Smooth muscle cell (in vitro differentiated cells): ENCODE measurements around the gene SDC3. TPM values are rescaled to one million over a fixed set of nuclear protein-coding genes. Genes with fewer than 3 reads are reported as not detected.

ENCODE experiments used
- DNase-seq: peaks from one replicate; lab custom pipeline; 2025; ENCODE audit not compliant: unreplicated experiment; lab: John Stamatoyannopoulos, UW
- H2AFZ ChIP-seq: fragments of 200-600 bp; sonication (generic); 2 replicates; pipeline ENCODE4 v1.6.0; 2016; ENCODE audit warnings: antibody characterized with exemption, low read depth, mild to moderate bottlenecking
- H3F3A ChIP-seq: fragments of 200-600 bp; sonication (generic); 2 replicates; pipeline ENCODE4 v1.6.0; 2017; ENCODE audit warnings: antibody characterized with exemption, low read depth
- H3K27ac ChIP-seq: fragments of 200-600 bp; sonication (generic); 2 replicates; pipeline ENCODE4 v1.5.1; 2016; ENCODE audit warnings: low read depth, mild to moderate bottlenecking
- H3K27me3 ChIP-seq: fragments of 200-600 bp; sonication (generic); 2 replicates; pipeline ENCODE4 v1.6.1; 2016; ENCODE audit warnings: low read depth, mild to moderate bottlenecking
- H3K36me3 ChIP-seq: fragments of 200-600 bp; sonication (generic); 2 replicates; pipeline ENCODE4 v1.5.1; 2016; ENCODE audit warnings: low read depth
- H3K4me1 ChIP-seq: fragments of 200-600 bp; sonication (generic); 2 replicates; pipeline ENCODE4 v1.5.1; 2016; ENCODE audit warnings: low read depth
- H3K4me2 ChIP-seq: fragments of 200-600 bp; sonication (generic); 2 replicates; pipeline ENCODE4 v1.6.0; 2016; ENCODE audit warnings: mild to moderate bottlenecking
- H3K4me3 ChIP-seq: fragments of 200-600 bp; sonication (generic); 2 replicates; pipeline ENCODE4 v1.5.1; 2016; ENCODE audit warnings: mild to moderate bottlenecking
- H3K79me2 ChIP-seq: fragments of 200-600 bp; sonication (generic); 2 replicates; pipeline ENCODE4 v1.6.0; 2016; ENCODE audit warnings: low read depth, mild to moderate bottlenecking
- H3K9ac ChIP-seq: fragments of 200-600 bp; sonication (generic); 2 replicates; pipeline ENCODE4 v1.6.0; 2016; ENCODE audit warnings: low read depth
- H3K9me3 ChIP-seq: fragments of 200-600 bp; sonication (generic); replicated peaks from 2 replicates; pipeline ENCODE4 v1.5.1; 2016; ENCODE audit warnings: low read depth
- H4K20me1 ChIP-seq: fragments of 200-600 bp; sonication (generic); 2 replicates; pipeline ENCODE4 v1.6.0; 2016; ENCODE audit warnings: low read depth
- WGBS: methylation state at CpG from one replicate; pipeline ENCODE4 v1.1.7; 2016; ENCODE audit warnings: low lambda C conversion rate; 5-methylcytosine and 5-hydroxymethylcytosine counted together
- polyA plus RNA-seq: library from polyadenylated mRNA; unstranded; fragments of >200 nt; fragmentation: Nextera tagmentation; extraction: Ambion mirVana; gene quantifications from 2 replicates; pipeline ENCODE4 v1.2.1, GENCODE V29; 2016
- total RNA-seq: library from RNA; depleted of rRNA; stranded (reverse); fragments of >200 nt; gene quantifications from 2 replicates; pipeline ENCODE4 v1.2.3, GENCODE V29; 2014
- TF ChIP-seq, protein P1 (sequence below): fragments of 200-600 bp; sonication (generic); IDR thresholded peaks from 2 replicates; pipeline ENCODE4 v1.5.1; 2017; ENCODE audit warnings: borderline replicate concordance, mild to moderate bottlenecking, antibody characterized with exemption; ENCODE audit not compliant: insufficient read depth, poor library complexity, severe bottlenecking

The SDC3 gene
- total and polyA plus RNA-seq, 2 experiments from 2014 or later = 46.3 to 112 TPM

DNA sequence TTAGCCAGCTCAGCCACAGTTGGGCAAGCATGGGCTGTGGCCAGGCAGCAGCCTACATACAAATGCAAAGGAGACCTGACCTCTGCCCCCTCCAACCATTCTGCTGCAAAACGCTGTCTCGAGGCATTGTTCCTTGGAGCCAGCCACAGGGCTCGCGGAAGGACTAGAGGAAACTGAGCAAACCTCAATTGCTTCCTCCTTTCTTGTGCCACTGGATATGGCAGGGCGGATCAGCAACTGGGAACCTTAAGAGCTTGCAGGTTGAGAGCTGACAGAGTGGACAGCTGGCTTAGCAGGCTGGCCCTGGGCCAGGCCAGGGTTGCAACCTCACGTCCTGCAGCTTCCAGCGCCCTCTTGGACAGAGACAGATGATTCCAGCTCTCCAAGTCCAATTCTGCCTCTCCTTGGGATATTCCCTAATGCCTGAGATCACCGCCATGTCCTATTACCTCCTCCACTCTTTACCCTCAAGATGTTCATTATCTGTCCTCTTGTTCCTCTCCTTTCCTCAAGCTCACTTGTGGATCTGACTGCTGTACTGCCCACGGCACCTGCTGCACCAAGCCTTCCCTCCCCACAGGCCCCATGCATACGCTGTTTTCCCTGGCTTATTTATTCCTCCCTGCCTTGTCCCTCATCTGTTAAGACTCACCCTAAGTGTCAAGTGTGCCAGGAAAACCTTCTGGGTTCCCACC is 67.5 kb downstream of the SDC3 start:
- H3K36me3 ChIP-seq = no peaks in the 10 kb centered on the region
- WGBS = 72% methylated on average over 10 of the region's 10 CpGs
- no peaks in the 10 kb centered on the region for H4K20me1 ChIP-seq
- no peak overlapping the region for H2AFZ ChIP-seq
- peaks cover 31% of the 10 kb centered on the region for H3K4me1 ChIP-seq
- TF ChIP-seq, protein P1, sequence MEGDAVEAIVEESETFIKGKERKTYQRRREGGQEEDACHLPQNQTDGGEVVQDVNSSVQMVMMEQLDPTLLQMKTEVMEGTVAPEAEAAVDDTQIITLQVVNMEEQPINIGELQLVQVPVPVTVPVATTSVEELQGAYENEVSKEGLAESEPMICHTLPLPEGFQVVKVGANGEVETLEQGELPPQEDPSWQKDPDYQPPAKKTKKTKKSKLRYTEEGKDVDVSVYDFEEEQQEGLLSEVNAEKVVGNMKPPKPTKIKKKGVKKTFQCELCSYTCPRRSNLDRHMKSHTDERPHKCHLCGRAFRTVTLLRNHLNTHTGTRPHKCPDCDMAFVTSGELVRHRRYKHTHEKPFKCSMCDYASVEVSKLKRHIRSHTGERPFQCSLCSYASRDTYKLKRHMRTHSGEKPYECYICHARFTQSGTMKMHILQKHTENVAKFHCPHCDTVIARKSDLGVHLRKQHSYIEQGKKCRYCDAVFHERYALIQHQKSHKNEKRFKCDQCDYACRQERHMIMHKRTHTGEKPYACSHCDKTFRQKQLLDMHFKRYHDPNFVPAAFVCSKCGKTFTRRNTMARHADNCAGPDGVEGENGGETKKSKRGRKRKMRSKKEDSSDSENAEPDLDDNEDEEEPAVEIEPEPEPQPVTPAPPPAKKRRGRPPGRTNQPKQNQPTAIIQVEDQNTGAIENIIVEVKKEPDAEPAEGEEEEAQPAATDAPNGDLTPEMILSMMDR = no peak
- no peak for DNase-seq
- H3K4me3 ChIP-seq = no peak overlapping the region
- H3F3A ChIP-seq = no peaks in the 10 kb centered on the region
- no peak overlapping the region for H3K4me2 ChIP-seq
- no peak overlapping the region for H3K27ac ChIP-seq
- H3K9ac ChIP-seq = no peak overlapping the region
- no peaks in the 10 kb centered on the region for H3K79me2 ChIP-seq
- no peaks in the 10 kb centered on the region for H3K27me3 ChIP-seq
- no peaks in the 10 kb centered on the region for H3K9me3 ChIP-seq

- TF ChIP-seq, protein P1 = no peak
- 93% methylated on average over 3 of the region's 3 CpGs for WGBS
- H3K27ac ChIP-seq = no peak overlapping the region
- no peaks in the 10 kb centered on the region for H3K9me3 ChIP-seq
- DNase-seq = no peak
- H3K4me2 ChIP-seq = no peak overlapping the region
- H3K27me3 ChIP-seq = no peaks in the 10 kb centered on the region
- peaks cover 19% of the 10 kb centered on the region for H3K4me1 ChIP-seq
- no peak overlapping the region for H2AFZ ChIP-seq
- no peaks in the 10 kb centered on the region for H3K36me3 ChIP-seq
- H3F3A ChIP-seq = no peaks in the 10 kb centered on the region
- H4K20me1 ChIP-seq = no peaks in the 10 kb centered on the region
- H3K4me3 ChIP-seq = no peak overlapping the region
- H3K9ac ChIP-seq = no peak overlapping the region
- H3K79me2 ChIP-seq = no peaks in the 10 kb centered on the region
These were observed 68.7 kb downstream of the SDC3 start for GRCh38 chr1:30839827-30840359.

DNA sequence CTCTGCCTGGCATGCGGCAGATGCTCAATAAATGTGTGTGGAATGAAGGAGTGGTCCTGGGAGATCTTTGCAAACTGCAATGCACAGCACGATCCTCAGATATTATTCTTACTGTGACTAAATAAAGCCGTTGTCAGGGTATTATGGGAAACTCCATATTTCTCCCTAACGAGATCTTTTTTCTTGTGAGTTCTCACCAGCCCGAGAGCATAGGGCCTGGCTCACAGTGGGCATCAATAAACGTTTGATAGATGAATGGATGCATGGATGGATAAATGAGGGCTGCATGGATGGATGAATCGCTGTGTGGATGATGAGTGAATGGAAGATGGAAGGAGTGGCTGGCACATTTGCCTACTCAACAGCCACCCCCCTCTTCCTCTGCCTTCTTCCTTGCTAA is 69.6 kb downstream of the SDC3 start:
- H3K27ac ChIP-seq = no peak overlapping the region
- no peak overlapping the region for H3K4me2 ChIP-seq
- WGBS = 92% methylated on average over 7 of the region's 7 CpGs
- TF ChIP-seq, protein P1 = no peak
- H3K9me3 ChIP-seq = no peaks in the 10 kb centered on the region
- H3K36me3 ChIP-seq = no peaks in the 10 kb centered on the region
- H3K4me1 ChIP-seq = peaks cover 13% of the 10 kb centered on the region
- no peak for DNase-seq
- H2AFZ ChIP-seq = no peak overlapping the region
- no peaks in the 10 kb centered on the region for H3K79me2 ChIP-seq
- H3K27me3 ChIP-seq = no peaks in the 10 kb centered on the region
- no peak overlapping the region for H3K9ac ChIP-seq
- H3K4me3 ChIP-seq = no peak overlapping the region
- H4K20me1 ChIP-seq = no peaks in the 10 kb centered on the region
- H3F3A ChIP-seq = no peaks in the 10 kb centered on the region

DNA sequence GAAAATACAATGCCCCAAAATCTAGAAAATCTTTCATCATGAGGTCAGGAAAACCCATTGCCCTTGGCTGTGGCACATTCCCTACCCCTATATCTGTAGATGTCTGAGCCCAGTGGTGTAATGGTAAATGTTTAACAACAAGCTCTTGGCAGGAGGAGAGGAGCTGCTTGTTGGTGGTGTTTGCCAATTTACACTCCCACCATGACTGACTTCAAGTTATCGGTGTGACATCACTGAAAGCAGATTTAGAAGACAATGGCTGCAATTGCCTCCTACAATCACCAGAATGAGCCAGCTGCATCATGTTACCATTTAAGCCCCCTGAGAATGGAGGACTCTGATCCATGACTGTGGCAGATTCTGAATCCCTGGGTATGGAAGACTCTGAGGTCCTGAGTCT is 70.9 kb downstream of the SDC3 start:
- Histone ChIP-seq H3F3A (no peaks in the 10 kb centered on the region), H3K36me3 (no peaks in the 10 kb centered on the region), H3K27me3 (no peaks in the 10 kb centered on the region), H3K4me3 (no peak overlapping the region), H3K9ac (no peak overlapping the region), H3K9me3 (no peaks in the 10 kb centered on the region), H4K20me1 (no peaks in the 10 kb centered on the region), H3K4me2 (no peak overlapping the region), H2AFZ (no peak overlapping the region), H3K4me1 (peaks cover 11% of the 10 kb centered on the region), H3K79me2 (no peaks in the 10 kb centered on the region), H3K27ac (no peak overlapping the region)
- TF ChIP-seq, protein P1 = no peak
- 90% methylated on average over 1 of the region's 1 CpG for WGBS
- no peak for DNase-seq
